COLO668 (cell line): ENCODE data around the gene ACSF3.

Experiments used
- DNase-seq: peaks from one replicate; lab custom pipeline; 2025; ENCODE audit not compliant: unreplicated experiment; lab: John Stamatoyannopoulos, UW

ACSF3 gene

DNA sequence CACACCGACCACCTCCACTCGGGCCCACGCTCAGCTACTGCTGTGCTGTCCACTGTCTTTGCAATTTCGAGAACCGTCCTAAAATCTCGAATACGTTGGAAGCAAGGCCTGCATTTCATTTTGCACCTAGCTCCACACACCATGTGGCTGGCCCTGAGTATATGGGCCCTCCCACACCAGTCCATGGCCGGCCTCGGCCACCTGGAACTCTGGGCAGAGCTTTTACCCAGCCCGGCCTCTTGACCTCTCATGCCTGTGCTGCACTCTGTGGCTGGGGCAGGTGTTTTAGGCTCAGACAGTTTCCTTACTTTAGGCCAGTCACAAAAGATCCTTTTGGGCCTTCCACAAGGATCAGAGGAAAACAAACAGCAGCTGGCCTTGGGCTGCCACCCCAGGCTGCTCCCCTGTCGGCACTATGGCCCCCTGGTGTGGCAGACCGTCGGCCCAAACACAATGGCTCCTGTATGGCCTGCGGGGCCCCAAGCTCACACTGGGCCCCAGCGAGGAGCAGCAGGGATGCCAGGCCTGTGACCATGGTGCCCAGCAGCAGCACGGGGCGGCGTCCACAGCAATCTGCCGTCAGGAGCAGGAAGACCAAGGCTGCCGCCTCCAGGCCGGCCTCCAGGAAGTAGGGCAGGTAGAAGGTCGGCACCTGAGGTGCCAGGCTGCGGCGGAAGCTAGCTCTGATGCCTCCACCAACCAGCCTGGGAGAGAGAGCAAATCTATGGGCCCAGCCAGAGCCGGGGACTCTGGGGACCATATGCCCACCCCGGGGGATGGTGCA lies 104.2 kb downstream of the ACSF3 start:
- DNase-seq = peak; percentile 41

- DNase-seq = no peak
Measured at GRCh38 chr16:89198417-89199240, 105.0 kb downstream of the ACSF3 start.

- no peak for DNase-seq
Measured at GRCh38 chr16:89199241-89200123, 105.8 kb downstream of the ACSF3 start.

DNA sequence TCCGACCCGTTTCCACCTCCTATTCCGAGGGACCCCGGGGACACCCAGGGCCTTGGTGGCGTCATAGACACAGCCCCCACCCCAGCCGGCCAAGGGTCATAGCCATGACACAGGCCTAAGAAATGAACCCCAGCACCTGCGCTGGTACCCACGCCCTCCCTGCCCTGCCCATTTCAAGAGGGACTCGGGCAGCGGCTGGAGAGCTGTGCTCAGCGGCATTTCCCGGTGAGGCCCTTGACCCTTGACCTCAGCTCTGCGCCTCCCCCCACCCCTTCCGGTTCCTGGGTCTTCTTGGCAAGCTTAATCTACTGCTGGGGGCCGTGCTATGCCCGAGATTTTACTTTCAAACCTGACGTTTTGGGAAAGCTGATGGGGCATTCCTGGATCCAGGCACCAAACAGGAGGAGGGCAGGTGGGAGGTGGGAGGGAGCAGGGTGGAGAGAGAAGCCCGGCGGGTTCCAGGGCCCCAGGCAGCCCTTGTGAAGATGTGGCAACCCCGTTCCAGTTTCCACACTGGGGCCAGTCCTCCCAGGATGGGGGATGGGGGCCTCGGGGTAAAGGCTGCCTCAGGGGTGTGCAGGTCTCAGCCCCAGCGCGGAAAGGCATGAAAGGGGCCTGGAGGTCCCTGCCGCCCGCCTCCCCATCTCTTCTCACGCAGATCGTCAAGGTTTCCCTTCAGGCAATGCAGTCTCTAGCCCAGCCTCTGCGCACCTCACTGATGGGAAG lies 106.6 kb downstream of the ACSF3 start, which contains the start of gene SLC22A31:
SLC22A31 (minus strand) TSS at position 414 of the 726 bp plus-strand sequence; CDS start at position 378, 36 bp downstream.
- DNase-seq = peak; percentile 57

DNA sequence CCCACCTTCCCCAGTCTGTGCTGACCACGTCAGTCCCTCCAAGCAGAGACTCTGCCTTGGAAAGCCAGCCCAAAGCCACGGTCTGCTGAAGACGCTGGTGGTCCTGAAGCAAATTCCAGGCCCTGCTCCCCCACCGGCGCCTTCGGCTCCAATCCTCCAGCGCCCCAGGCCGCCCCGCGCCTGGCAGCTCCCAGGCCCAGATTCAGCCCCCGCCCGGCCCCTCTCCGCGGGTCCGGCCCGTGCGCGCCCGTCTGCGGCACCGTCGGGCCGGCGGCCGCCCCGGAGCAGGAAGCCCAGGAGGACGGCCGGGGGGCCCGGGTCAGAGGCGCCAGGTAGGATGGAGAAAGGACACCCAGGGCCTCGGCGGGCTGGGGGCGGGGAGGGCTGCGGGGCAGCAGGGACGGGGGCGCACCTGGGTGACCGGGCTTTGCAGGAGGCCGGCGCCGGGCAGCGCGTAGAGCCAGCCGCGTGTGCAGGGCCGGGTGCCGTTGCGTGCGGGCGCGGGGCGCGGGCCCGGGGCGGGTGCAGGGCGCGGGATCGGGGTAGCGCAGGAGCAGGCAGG lies 107.3 kb downstream of the ACSF3 start:
- no peak for DNase-seq

DNA sequence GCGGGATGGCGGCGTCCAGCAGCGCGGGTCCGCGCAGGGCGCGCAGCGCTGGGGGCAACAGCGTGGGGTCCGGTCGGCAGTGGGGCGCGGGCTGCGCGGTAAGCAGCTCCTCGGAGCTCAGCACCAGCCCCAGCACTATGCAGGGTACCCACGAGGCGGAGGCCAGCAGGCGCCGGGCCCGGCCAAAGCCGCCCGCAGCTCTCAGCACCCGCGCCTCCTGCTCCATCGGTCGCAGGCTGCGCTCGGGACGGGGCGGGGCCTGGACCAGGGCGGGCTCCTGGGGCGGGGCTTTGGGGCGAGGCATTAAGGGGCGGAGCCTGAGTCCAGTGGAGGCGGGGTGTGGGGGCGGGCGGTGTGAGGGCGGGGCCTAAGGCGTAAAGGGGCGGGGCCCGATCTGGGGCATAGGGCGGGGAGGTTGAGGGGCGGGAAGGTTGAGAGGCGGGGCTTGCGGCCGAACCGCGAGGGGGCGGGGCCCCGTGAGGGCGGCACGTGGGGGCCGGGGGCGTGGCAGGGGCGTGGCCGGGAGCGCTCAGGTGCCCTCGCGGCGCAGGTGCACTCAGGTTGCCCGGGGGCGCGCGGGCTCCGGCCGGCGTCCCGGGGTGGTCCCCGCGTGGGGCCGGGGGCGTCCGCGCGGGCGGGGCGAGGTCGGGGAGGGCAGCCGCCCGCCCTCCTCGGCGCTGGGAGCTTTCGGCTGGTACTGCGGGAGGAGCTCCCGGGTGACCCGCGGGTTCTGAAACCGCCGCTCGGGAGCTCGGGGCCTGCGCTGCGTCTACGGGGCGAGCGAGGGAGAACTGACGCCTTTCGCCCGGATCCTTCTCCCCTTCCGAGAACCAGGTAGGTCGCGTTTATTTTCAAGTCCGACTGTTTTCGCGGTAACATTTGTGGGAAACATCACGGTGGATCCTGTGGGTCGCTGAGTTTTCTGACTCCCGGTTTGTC lies 108.1 kb downstream of the ACSF3 start:
- DNase-seq = peak; percentile 90

DNA sequence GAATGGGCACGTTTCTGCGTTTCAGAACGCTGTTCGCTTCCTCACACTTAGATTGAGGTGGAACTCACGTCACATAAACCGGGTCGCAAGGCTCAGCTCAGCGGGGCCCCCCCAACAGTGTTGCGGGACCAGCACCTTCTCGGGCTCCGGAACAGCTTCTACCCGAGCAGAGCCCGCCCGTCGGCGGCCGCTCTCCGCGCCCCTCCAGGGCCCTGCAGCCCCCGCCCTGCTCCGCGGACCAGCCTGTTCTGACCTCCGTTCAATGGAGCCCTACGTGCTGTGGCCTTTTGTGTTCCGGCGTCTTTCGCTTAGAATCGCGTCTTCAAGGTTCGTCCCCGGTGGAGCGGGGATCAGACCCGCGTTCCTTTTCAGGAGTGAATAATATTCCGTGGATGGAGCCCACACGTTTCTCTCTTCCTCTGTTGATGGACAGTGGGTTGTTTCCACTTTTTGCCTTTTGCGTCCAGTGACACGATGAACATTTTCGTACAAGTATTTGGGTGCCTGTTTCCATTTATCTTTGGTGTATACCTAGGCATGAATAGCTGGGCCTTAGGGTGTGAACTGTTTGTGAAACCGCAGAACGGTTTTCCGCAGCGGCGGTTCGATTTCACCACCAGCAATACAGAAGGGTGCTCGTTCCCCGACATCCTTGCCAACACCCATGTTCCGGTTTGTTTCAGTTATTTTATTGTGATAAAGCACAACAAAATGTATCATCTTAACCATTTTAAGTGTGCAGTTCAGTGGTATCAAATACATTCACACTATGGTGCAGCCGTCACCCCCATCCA lies 109.0 kb downstream of the ACSF3 start:
- no peak for DNase-seq
